ENCODE data around the gene SCLT1. TPM values are rescaled to one million over a fixed set of nuclear protein-coding genes. Genes with fewer than 3 reads are reported as not detected.

SCLT1 gene
- total RNA-seq, 1 experiment from 2014 or later, result 15.2 TPM

GRCh38 chr4:128837679-128838078 is 255.7 kb downstream of the SCLT1 start:
- no TSS peak for BruUV-seq (replicated peaks)

GRCh38 chr4:128837198-128837597 is 256.1 kb downstream of the SCLT1 start:
- H3K9ac ChIP-seq (ENCODE audit: low read length), result no peak overlapping the region
- H3K36me3 ChIP-seq (ENCODE audit: low read depth, low read length), result no peaks in the 10 kb centered on the region
- H3K4me3 ChIP-seq (ENCODE audit: low read length), result no peak overlapping the region
- intact Hi-C loops (cut with micrococcal nuclease), result no loop called here
- H3K4me1 ChIP-seq (ENCODE audit: insufficient read depth, low read length), result no peaks in the 10 kb centered on the region
- no peaks in the 10 kb centered on the region for H3K9me3 ChIP-seq (ENCODE audit: low read length)
- BruUV-seq (replicated peaks), result no TSS peak
- H3K79me2 ChIP-seq (ENCODE audit: low read length), result peaks cover 65% of the 10 kb centered on the region
- ChIA-PET POLR2A (ENCODE audit: unreplicated experiment) (interaction anchor here (0.7 kb wide), 1 partner anchor 14 kb away, joined by 5 read pairs; no protein-coding TSS in a partner anchor), CTCF (interaction anchor here (0.6 kb wide), 1 partner anchor 54 kb away, joined by 5 read pairs; no protein-coding TSS in a partner anchor)
- ATAC-seq, result no peak
- no peaks in the 10 kb centered on the region for H3F3A ChIP-seq (ENCODE audit: low read length, unreplicated experiment)
- DNase-seq, result no peak
- no peak for TF ChIP-seq EZH2 (IDR thresholded peaks at IDR 0.05; ENCODE audit: low read length, unreplicated experiment)
- no peak for TF ChIP-seq EZH2phosphoT487 (IDR thresholded peaks at IDR 0.05; ENCODE audit: borderline replicate concordance, low read length)
- TF ChIP-seq CTCF (conservative IDR thresholded peaks at IDR 0.05; ENCODE audit: low read depth, low read length), result no peak
- H3K4me2 ChIP-seq (ENCODE audit: low read length), result no peak overlapping the region
- H4K20me1 ChIP-seq (ENCODE audit: low read length), result no peaks in the 10 kb centered on the region
- H2AFZ ChIP-seq (ENCODE audit: low read length), result no peak overlapping the region
- no peak overlapping the region for H3K27ac ChIP-seq (ENCODE audit: low read length)
- H3K27me3 ChIP-seq (ENCODE audit: low read length), result no peaks in the 10 kb centered on the region
- no peaks in the 10 kb centered on the region for H3K9me2 ChIP-seq (replicated peaks; ENCODE audit: low read length)

More at GRCh38 chr4:128837679-128838078, 255.7 kb downstream of the SCLT1 start:
- ChIA-PET POLR2A (ENCODE audit: unreplicated experiment) (interaction anchor here (0.7 kb wide), 1 partner anchor 15 kb away, joined by 5 read pairs; no protein-coding TSS in a partner anchor), CTCF (no interaction called here)
- H3K4me3 ChIP-seq (ENCODE audit: low read length), result no peak overlapping the region
- no peak overlapping the region for H2AFZ ChIP-seq (ENCODE audit: low read length)
- H3K4me1 ChIP-seq (ENCODE audit: insufficient read depth, low read length), result no peaks in the 10 kb centered on the region
- intact Hi-C loops (cut with micrococcal nuclease), result no loop called here
- ATAC-seq, result no peak
- H3K79me2 ChIP-seq (ENCODE audit: low read length), result peaks cover 62% of the 10 kb centered on the region
- no peak overlapping the region for H3K4me2 ChIP-seq (ENCODE audit: low read length)
- no peaks in the 10 kb centered on the region for H3K27me3 ChIP-seq (ENCODE audit: low read length)
- no peaks in the 10 kb centered on the region for H3K9me3 ChIP-seq (ENCODE audit: low read length)
- H3K36me3 ChIP-seq (ENCODE audit: low read depth, low read length), result no peaks in the 10 kb centered on the region
- DNase-seq, result no peak
- H3K27ac ChIP-seq (ENCODE audit: low read length), result no peak overlapping the region
- H4K20me1 ChIP-seq (ENCODE audit: low read length), result no peaks in the 10 kb centered on the region
- H3K9me2 ChIP-seq (replicated peaks; ENCODE audit: low read length), result no peaks in the 10 kb centered on the region
- TF ChIP-seq EZH2 (IDR thresholded peaks at IDR 0.05; ENCODE audit: low read length, unreplicated experiment) (no peak), CTCF (conservative IDR thresholded peaks at IDR 0.05; ENCODE audit: low read depth, low read length) (no peak), EZH2phosphoT487 (IDR thresholded peaks at IDR 0.05; ENCODE audit: borderline replicate concordance, low read length) (no peak)
- H3K9ac ChIP-seq (ENCODE audit: low read length), result no peak overlapping the region
- no peaks in the 10 kb centered on the region for H3F3A ChIP-seq (ENCODE audit: low read length, unreplicated experiment)

- intact Hi-C loops (cut with micrococcal nuclease), result no loop called here
- no peaks in the 10 kb centered on the region for H3K9me2 ChIP-seq (replicated peaks; ENCODE audit: low read length)
- H3K9ac ChIP-seq (ENCODE audit: low read length), result no peak overlapping the region
- no peak overlapping the region for H3K4me2 ChIP-seq (ENCODE audit: low read length)
- no peaks in the 10 kb centered on the region for H4K20me1 ChIP-seq (ENCODE audit: low read length)
- no peaks in the 10 kb centered on the region for H3F3A ChIP-seq (ENCODE audit: low read length, unreplicated experiment)
- ChIA-PET POLR2A (ENCODE audit: unreplicated experiment) (no interaction called here), CTCF (no interaction called here)
- no peak overlapping the region for H3K27ac ChIP-seq (ENCODE audit: low read length)
- BruUV-seq (replicated peaks), result no TSS peak
- DNase-seq, result no peak
- TF ChIP-seq EZH2phosphoT487 (IDR thresholded peaks at IDR 0.05; ENCODE audit: borderline replicate concordance, low read length) (no peak), CTCF (conservative IDR thresholded peaks at IDR 0.05; ENCODE audit: low read depth, low read length) (no peak), EZH2 (IDR thresholded peaks at IDR 0.05; ENCODE audit: low read length, unreplicated experiment) (no peak)
- no peaks in the 10 kb centered on the region; the same call in 1 of the 2 replicates for H3K36me3 ChIP-seq (ENCODE audit: low read depth, low read length)
- no peak for ATAC-seq
- H3K27me3 ChIP-seq (ENCODE audit: low read length), result no peaks in the 10 kb centered on the region
- H3K9me3 ChIP-seq (ENCODE audit: low read length), result no peaks in the 10 kb centered on the region
- H2AFZ ChIP-seq (ENCODE audit: low read length), result no peak overlapping the region
- no peak overlapping the region for H3K4me3 ChIP-seq (ENCODE audit: low read length)
- no peaks in the 10 kb centered on the region for H3K4me1 ChIP-seq (ENCODE audit: insufficient read depth, low read length)
- H3K79me2 ChIP-seq (ENCODE audit: low read length), result peaks cover 69% of the 10 kb centered on the region
Observed at GRCh38 chr4:128835498-128836222, 257.7 kb downstream of the SCLT1 start.

Measured in PC-3 (cell line).